ENCODE results near the gene PTPN11.

PTPN11 gene

GRCh38 chr12:112418608-112419296, at the start of gene PTPN11:
PTPN11 (plus strand) TSS chr12:112418947; CDS start chr12:112419112, 165 bp downstream.
- H3K9ac ChIP-seq (ENCODE audit: low read depth, low read length), result peak within 1 kb of the TSS; percentile 95
- no peaks in the 10 kb centered on the region for H3K36me3 ChIP-seq (ENCODE audit: control insufficient read depth, insufficient read depth, low read length)

GRCh38 chr12:112370199-112370598, 48.5 kb upstream of the PTPN11 start:
- no peaks in the 10 kb centered on the region for H3K9me3 ChIP-seq (ENCODE audit: control insufficient read depth, insufficient read depth, low read length)
- no peaks in the 10 kb centered on the region for H3K36me3 ChIP-seq (ENCODE audit: control insufficient read depth, insufficient read depth, low read length)
- no peak overlapping the region for H3K4me3 ChIP-seq (ENCODE audit: low read depth, low read length)
- no peaks in the 10 kb centered on the region for H3K27me3 ChIP-seq (ENCODE audit: control insufficient read depth, insufficient read depth, low read length)
- H3K9ac ChIP-seq (ENCODE audit: low read depth, low read length), result no peak overlapping the region
- H3K4me1 ChIP-seq (ENCODE audit: control insufficient read depth, insufficient read depth, low read length), result no peaks in the 10 kb centered on the region

More at GRCh38 chr12:112418608-112419296, at the start of gene PTPN11:
- no peaks in the 10 kb centered on the region for H3K27me3 ChIP-seq (ENCODE audit: control insufficient read depth, insufficient read depth, low read length)
- no peaks in the 10 kb centered on the region for H3K9me3 ChIP-seq (ENCODE audit: control insufficient read depth, insufficient read depth, low read length)
- H3K4me1 ChIP-seq (ENCODE audit: control insufficient read depth, insufficient read depth, low read length), result peaks cover 4% of the 10 kb centered on the region
- H3K4me3 ChIP-seq (ENCODE audit: low read depth, low read length), result peak within 1 kb of the TSS; percentile 78

DNA sequence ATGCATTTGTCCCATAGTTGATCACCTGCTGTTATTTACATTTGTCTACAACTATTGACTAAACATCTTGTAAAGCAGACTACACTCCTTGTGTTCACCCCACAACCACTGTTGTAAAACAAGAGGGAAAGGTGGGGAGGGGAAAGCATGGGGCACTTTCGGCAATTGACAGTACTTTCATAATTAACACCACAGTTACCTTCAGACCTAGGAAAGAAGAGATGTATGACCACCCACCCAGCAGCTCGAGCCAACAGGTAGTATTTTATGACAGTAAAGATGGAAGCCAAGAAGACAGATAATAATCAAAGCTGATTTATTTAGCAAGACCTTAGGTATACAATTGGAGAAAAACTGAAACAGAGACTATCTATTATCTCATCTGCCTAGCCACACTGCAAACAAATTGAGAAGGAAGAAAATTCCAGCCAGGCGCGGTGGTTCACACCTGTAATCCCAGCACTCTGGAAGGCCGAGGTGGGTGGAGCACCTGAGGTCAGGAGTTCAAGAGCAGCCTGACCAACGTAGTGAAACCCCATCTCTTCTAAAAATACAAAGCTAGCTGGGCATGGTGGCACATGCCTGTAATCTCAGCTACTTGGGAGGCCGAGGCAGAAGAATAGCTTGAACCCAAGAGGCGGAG, 47.8 kb upstream of the PTPN11 start:
- Histone ChIP-seq H3K4me3 (ENCODE audit: low read depth, low read length) (no peak overlapping the region), H3K27me3 (ENCODE audit: control insufficient read depth, insufficient read depth, low read length) (no peaks in the 10 kb centered on the region), H3K9ac (ENCODE audit: low read depth, low read length) (no peak overlapping the region), H3K4me1 (ENCODE audit: control insufficient read depth, insufficient read depth, low read length) (no peaks in the 10 kb centered on the region), H3K36me3 (ENCODE audit: control insufficient read depth, insufficient read depth, low read length) (no peaks in the 10 kb centered on the region), H3K9me3 (ENCODE audit: control insufficient read depth, insufficient read depth, low read length) (no peaks in the 10 kb centered on the region)

- no peaks in the 10 kb centered on the region for H3K9me3 ChIP-seq (ENCODE audit: control insufficient read depth, insufficient read depth, low read length)
- H3K36me3 ChIP-seq (ENCODE audit: control insufficient read depth, insufficient read depth, low read length), result no peaks in the 10 kb centered on the region
- no peak overlapping the region for H3K9ac ChIP-seq (ENCODE audit: low read depth, low read length)
- H3K4me1 ChIP-seq (ENCODE audit: control insufficient read depth, insufficient read depth, low read length), result no peaks in the 10 kb centered on the region
- H3K27me3 ChIP-seq (ENCODE audit: control insufficient read depth, insufficient read depth, low read length), result no peaks in the 10 kb centered on the region
- H3K4me3 ChIP-seq (ENCODE audit: low read depth, low read length), result no peak overlapping the region
These were observed 44.5 kb upstream of the PTPN11 start for GRCh38 chr12:112374166-112374740.

DNA sequence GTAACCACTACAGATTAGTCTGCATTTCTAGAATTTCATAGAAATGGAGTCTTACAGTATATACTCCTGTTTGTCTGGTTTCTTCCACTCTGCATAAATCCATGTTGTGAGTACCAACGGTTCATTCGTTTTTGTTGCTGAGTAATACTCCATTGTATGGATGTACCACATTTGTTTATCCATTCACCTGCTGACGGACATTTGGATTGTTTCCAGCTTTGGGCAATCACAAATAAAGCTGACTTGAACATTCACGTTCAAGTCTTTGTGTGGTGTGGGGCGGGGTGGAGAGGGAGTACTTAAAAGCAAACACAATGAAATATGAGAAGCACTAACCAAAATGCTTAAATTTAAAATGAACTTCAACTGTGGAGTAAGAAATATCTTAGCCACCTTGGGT, 43.6 kb upstream of the PTPN11 start:
- Histone ChIP-seq H3K36me3 (ENCODE audit: control insufficient read depth, insufficient read depth, low read length) (no peaks in the 10 kb centered on the region), H3K4me1 (ENCODE audit: control insufficient read depth, insufficient read depth, low read length) (no peaks in the 10 kb centered on the region), H3K9me3 (ENCODE audit: control insufficient read depth, insufficient read depth, low read length) (no peaks in the 10 kb centered on the region), H3K9ac (ENCODE audit: low read depth, low read length) (no peak overlapping the region), H3K4me3 (ENCODE audit: low read depth, low read length) (no peak overlapping the region), H3K27me3 (ENCODE audit: control insufficient read depth, insufficient read depth, low read length) (no peaks in the 10 kb centered on the region)

GRCh38 chr12:112380663-112381405, 37.9 kb upstream of the PTPN11 start:
- Histone ChIP-seq H3K9me3 (ENCODE audit: control insufficient read depth, insufficient read depth, low read length) (no peaks in the 10 kb centered on the region), H3K9ac (ENCODE audit: low read depth, low read length) (peak overlapping the region; percentile 70), H3K36me3 (ENCODE audit: control insufficient read depth, insufficient read depth, low read length) (no peaks in the 10 kb centered on the region), H3K27me3 (ENCODE audit: control insufficient read depth, insufficient read depth, low read length) (no peaks in the 10 kb centered on the region), H3K4me1 (ENCODE audit: control insufficient read depth, insufficient read depth, low read length) (peaks cover 6% of the 10 kb centered on the region), H3K4me3 (ENCODE audit: low read depth, low read length) (peak overlapping the region; percentile 73)

- Histone ChIP-seq H3K36me3 (ENCODE audit: control insufficient read depth, insufficient read depth, low read length) (no peaks in the 10 kb centered on the region), H3K4me3 (ENCODE audit: low read depth, low read length) (peak overlapping the region; percentile 73), H3K9ac (ENCODE audit: low read depth, low read length) (no peak overlapping the region), H3K9me3 (ENCODE audit: control insufficient read depth, insufficient read depth, low read length) (no peaks in the 10 kb centered on the region), H3K4me1 (ENCODE audit: control insufficient read depth, insufficient read depth, low read length) (peaks cover 6% of the 10 kb centered on the region), H3K27me3 (ENCODE audit: control insufficient read depth, insufficient read depth, low read length) (no peaks in the 10 kb centered on the region)
These were observed 37.3 kb upstream of the PTPN11 start for GRCh38 chr12:112381406-112381882.

DNA sequence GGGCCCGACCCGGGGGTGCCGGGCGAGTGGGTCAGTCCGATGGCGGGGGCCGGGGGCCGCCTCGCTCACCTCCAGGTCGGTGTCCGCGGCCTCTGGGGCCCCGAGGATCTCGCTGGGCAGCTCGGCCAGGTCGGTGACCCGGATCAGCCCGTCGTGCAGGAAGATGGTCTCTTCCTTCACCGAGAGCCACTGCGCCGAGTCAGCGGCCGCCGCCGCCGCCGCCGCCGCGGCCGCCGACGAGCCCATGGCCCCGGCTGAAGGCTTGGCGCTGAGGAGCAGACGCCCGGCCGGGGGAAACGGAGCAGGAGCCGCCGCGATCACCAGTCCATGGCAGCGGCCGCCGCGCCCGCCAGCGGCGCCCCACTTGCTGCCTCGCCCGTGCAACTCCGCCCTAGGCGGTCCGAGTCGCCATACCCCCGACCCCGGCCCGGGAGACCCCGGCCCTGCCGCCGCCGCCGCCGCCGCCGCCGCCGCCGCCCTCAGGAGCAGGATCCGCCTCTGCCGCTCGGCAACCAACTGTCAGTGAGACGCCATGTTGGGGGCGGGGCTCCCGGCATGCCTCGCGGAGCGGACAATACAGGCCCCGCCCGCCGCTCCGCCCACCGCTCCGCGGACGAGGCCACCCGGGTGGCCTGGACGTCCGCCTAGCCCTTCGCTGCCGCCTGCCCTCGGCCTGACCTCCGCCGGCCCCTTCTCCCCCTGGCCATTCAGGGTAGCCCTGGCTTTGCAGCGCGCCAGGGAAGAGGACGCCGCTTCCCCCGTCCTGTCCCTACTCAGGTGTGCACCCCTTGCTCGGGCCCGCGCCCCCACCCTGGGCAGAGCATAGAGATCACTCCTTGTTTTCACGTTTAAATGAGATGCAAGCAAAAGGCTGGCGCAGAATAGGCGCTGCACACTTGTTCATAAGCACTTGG, 36.6 kb upstream of the PTPN11 start, which contains the start of gene HECTD4:
TSS of gene HECTD4 (minus strand) at position 549 of the 914 bp plus-strand sequence. CDS start at position 246, 303 bp downstream.
- no peaks in the 10 kb centered on the region for H3K9me3 ChIP-seq (ENCODE audit: control insufficient read depth, insufficient read depth, low read length)
- no peaks in the 10 kb centered on the region for H3K36me3 ChIP-seq (ENCODE audit: control insufficient read depth, insufficient read depth, low read length)
- H3K4me1 ChIP-seq (ENCODE audit: control insufficient read depth, insufficient read depth, low read length), result peaks cover 6% of the 10 kb centered on the region
- peak within 1 kb of the TSS; percentile 60 for H3K9ac ChIP-seq (ENCODE audit: low read depth, low read length)
- H3K27me3 ChIP-seq (ENCODE audit: control insufficient read depth, insufficient read depth, low read length), result no peaks in the 10 kb centered on the region
- H3K4me3 ChIP-seq (ENCODE audit: low read depth, low read length), result peak within 1 kb of the TSS; percentile 73

GRCh38 chr12:112382866-112383265, 35.9 kb upstream of the PTPN11 start:
- Histone ChIP-seq H3K9ac (ENCODE audit: low read depth, low read length) (no peak overlapping the region), H3K4me3 (ENCODE audit: low read depth, low read length) (peak overlapping the region; percentile 60), H3K27me3 (ENCODE audit: control insufficient read depth, insufficient read depth, low read length) (no peaks in the 10 kb centered on the region), H3K36me3 (ENCODE audit: control insufficient read depth, insufficient read depth, low read length) (no peaks in the 10 kb centered on the region), H3K9me3 (ENCODE audit: control insufficient read depth, insufficient read depth, low read length) (no peaks in the 10 kb centered on the region), H3K4me1 (ENCODE audit: control insufficient read depth, insufficient read depth, low read length) (peaks cover 6% of the 10 kb centered on the region)

GRCh38 chr12:112386726-112387125, 32.0 kb upstream of the PTPN11 start:
- no peaks in the 10 kb centered on the region for H3K9me3 ChIP-seq (ENCODE audit: control insufficient read depth, insufficient read depth, low read length)
- H3K27me3 ChIP-seq (ENCODE audit: control insufficient read depth, insufficient read depth, low read length), result no peaks in the 10 kb centered on the region
- no peaks in the 10 kb centered on the region for H3K4me1 ChIP-seq (ENCODE audit: control insufficient read depth, insufficient read depth, low read length)
- H3K4me3 ChIP-seq (ENCODE audit: low read depth, low read length), result no peak overlapping the region
- H3K36me3 ChIP-seq (ENCODE audit: control insufficient read depth, insufficient read depth, low read length), result no peaks in the 10 kb centered on the region
- H3K9ac ChIP-seq (ENCODE audit: low read depth, low read length), result no peak overlapping the region

DNA sequence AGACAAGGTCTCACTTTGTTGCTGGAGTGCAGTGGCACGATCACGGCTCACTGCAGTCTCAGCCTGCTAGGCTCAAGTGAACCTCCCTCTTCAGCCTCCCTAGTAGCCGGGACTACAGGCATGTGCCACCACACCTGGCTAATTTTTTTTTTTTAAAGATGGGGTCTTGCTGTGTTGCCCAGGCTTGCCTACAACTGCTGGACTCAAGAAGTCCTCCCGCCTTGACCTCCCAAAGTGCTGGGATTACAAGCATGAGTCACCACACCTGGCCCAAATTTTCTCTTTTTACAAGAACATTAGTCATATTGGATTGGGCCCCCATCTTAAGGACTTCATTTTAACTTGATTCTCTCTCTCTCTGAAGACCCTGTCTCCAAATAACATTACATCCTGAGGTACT, 29.5 kb upstream of the PTPN11 start:
- no peaks in the 10 kb centered on the region for H3K36me3 ChIP-seq (ENCODE audit: control insufficient read depth, insufficient read depth, low read length)
- H3K27me3 ChIP-seq (ENCODE audit: control insufficient read depth, insufficient read depth, low read length), result no peaks in the 10 kb centered on the region
- H3K9ac ChIP-seq (ENCODE audit: low read depth, low read length), result no peak overlapping the region
- H3K4me3 ChIP-seq (ENCODE audit: low read depth, low read length), result no peak overlapping the region
- no peaks in the 10 kb centered on the region for H3K4me1 ChIP-seq (ENCODE audit: control insufficient read depth, insufficient read depth, low read length)
- no peaks in the 10 kb centered on the region for H3K9me3 ChIP-seq (ENCODE audit: control insufficient read depth, insufficient read depth, low read length)
